Immature natural killer cell (primary cell): ENCODE results near the gene ELMOD3. TPM values are rescaled to one million over a fixed set of nuclear protein-coding genes. Genes with fewer than 3 reads are reported as not detected.
"Not testable (repeated sequence)": the region's sequence is repeated elsewhere in the genome, so short reads cannot be mapped to it uniquely, and the experiment has no call there.

Experiments used
- DNase-seq, 3 donors: peaks; one replicate each; pipeline ENCODE4 v3.0.0; 2022; ENCODE audit warnings: mixed read lengths in 1 of 3
- H3K27ac Mint-ChIP-seq, 6 donors: one replicate each; pipeline ENCODE4 v1.8.0; 2020; ENCODE audit warnings: mixed read lengths in 6 of 6, mild to moderate bottlenecking in 5 of 6, inconsistent platforms in 4 of 6, moderate library complexity in 3 of 6
- H3K27me3 Mint-ChIP-seq, 3 donors: one replicate each; pipeline ENCODE4 v1.8.0; 2020 to 2021; ENCODE audit warnings: low read depth in 3 of 3, mild to moderate bottlenecking in 3 of 3, mixed read lengths in 3 of 3, moderate library complexity in 3 of 3, inconsistent platforms in 1 of 3
- H3K36me3 Mint-ChIP-seq, 3 donors: one replicate each; pipeline ENCODE4 v1.8.0; 2020; ENCODE audit warnings: mixed read lengths in 3 of 3, inconsistent platforms in 2 of 3, mild to moderate bottlenecking in 2 of 3
- H3K4me1 Mint-ChIP-seq, 2 donors: one replicate each; pipeline ENCODE4 v1.8.0; 2020; ENCODE audit warnings: inconsistent platforms in 2 of 2, mild to moderate bottlenecking in 2 of 2, mixed read lengths in 2 of 2, moderate library complexity in 1 of 2
- H3K4me3 Mint-ChIP-seq, 5 donors: one replicate each; pipeline ENCODE4 v1.8.0; 2020; ENCODE audit warnings: mild to moderate bottlenecking in 5 of 5, mixed read lengths in 5 of 5, inconsistent platforms in 3 of 5, moderate library complexity in 3 of 5
- H3K9me3 Mint-ChIP-seq, 6 donors: one replicate each; pipeline ENCODE4 v1.8.0; 2020; ENCODE audit warnings: mild to moderate bottlenecking in 6 of 6, mixed read lengths in 6 of 6, inconsistent platforms in 4 of 6, moderate library complexity in 3 of 6
- polyA plus RNA-seq, 3 donors: library from polyadenylated mRNA; unstranded; fragments of 300-500 nt; fragmentation: Illumina TruSeq; gene quantifications; one replicate each; pipeline ENCODE4 v1.2.3, GENCODE V29; 2021

ELMOD3 gene
- polyA plus RNA-seq, 3 donors from 2014 or later, result 10.9 to 17.7 (median 14.0) TPM

DNA sequence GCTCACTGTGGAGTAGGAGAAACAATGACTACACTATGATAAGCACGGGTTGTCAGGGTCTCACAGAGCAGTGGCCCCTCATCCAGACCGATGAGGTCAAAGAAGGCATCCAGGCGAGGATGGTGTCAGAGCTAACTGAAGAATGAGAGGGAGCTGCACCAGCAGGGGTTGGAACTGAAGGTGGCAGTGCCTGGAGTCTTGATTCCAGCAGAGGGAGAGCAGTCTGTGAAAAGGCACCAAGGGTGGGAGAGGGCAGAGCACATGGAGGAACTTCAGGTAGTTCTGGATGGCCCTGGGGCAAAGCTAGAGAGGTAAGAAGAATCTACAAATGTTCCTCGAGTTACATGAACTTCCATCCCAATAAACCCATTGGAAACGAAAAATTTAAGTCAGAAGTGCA is 12.6 kb downstream of the ELMOD3 start:
- peaks cover 0 to 2% (median 0%) of the 10 kb centered on the region in 3 donors for H3K27me3 Mint-ChIP-seq
- DNase-seq, result no peak
- H3K4me1 Mint-ChIP-seq, result no peaks in the 10 kb centered on the region
- H3K27ac Mint-ChIP-seq, result peak overlapping the region in 1 of 6 donors; percentile 77
- peaks cover 9 to 28% (median 21%) of the 10 kb centered on the region in 3 donors for H3K36me3 Mint-ChIP-seq
- no peaks in the 10 kb centered on the region for H3K9me3 Mint-ChIP-seq
- H3K4me3 Mint-ChIP-seq, result no peak overlapping the region

DNA sequence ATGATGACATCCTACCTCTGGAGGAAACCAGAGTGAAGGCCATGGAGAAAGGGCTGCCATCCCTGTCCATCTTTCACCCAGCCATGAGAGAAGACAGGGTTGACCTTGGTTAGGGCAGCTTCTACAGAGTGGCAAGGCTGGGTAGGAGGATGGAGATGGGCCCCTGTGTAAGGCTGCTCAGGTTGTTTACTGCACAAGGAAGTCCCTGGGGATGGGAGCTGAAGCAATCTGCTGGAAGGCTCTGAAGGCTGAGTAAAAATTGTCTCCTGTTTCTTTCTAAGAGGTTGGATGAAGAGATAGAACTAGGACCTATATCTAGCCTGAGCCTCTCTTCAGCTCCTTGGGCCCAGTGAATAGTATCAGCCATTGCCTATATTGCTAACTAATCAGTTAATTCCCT is 14.4 kb downstream of the ELMOD3 start:
- Mint-ChIP-seq H3K9me3 (no peaks in the 10 kb centered on the region), H3K4me3 (no peak overlapping the region), H3K36me3 (peaks cover 7 to 25% (median 20%) of the 10 kb centered on the region in 3 donors), H3K4me1 (no peaks in the 10 kb centered on the region), H3K27ac (no peak overlapping the region), H3K27me3 (peaks cover 0 to 2% (median 0%) of the 10 kb centered on the region in 3 donors)
- no peak for DNase-seq

- Mint-ChIP-seq H3K27ac (no peak overlapping the region), H3K36me3 (peaks cover 8 to 28% (median 22%) of the 10 kb centered on the region in 3 donors), H3K4me3 (no peak overlapping the region), H3K4me1 (no peaks in the 10 kb centered on the region), H3K9me3 (no peaks in the 10 kb centered on the region), H3K27me3 (peaks cover 0 to 2% (median 0%) of the 10 kb centered on the region in 3 donors)
- no peak for DNase-seq
Observed at GRCh38 chr2:85369500-85369899, 14.9 kb downstream of the ELMOD3 start.

GRCh38 chr2:85371045-85371444 is 16.5 kb downstream of the ELMOD3 start:
- Mint-ChIP-seq H3K4me3 (no peak overlapping the region), H3K27me3 (peaks cover 0 to 2% (median 0%) of the 10 kb centered on the region in 3 donors), H3K27ac (no peak overlapping the region), H3K36me3 (peaks cover 17 to 27% (median 26%) of the 10 kb centered on the region in 3 donors), H3K9me3 (no peaks in the 10 kb centered on the region), H3K4me1 (no peaks in the 10 kb centered on the region)
- DNase-seq, result no peak

GRCh38 chr2:85376291-85377065 is 21.9 kb downstream of the ELMOD3 start:
- no peak overlapping the region for H3K4me3 Mint-ChIP-seq
- peaks cover 41 to 51% (median 47%) of the 10 kb centered on the region in 3 donors for H3K36me3 Mint-ChIP-seq
- H3K4me1 Mint-ChIP-seq, result no peaks in the 10 kb centered on the region
- H3K27me3 Mint-ChIP-seq, result no peaks in the 10 kb centered on the region
- H3K27ac Mint-ChIP-seq, result peak overlapping the region in 1 of 6 donors; percentile 12
- H3K9me3 Mint-ChIP-seq, result no peaks in the 10 kb centered on the region
- DNase-seq, result no peak

- DNase-seq, result no peak
- Mint-ChIP-seq H3K4me3 (no peak overlapping the region), H3K27me3 (no peaks in the 10 kb centered on the region), H3K27ac (no peak overlapping the region), H3K9me3 (no peaks in the 10 kb centered on the region), H3K36me3 (peaks cover 40 to 51% (median 46%) of the 10 kb centered on the region in 3 donors), H3K4me1 (no peaks in the 10 kb centered on the region)
Observed at GRCh38 chr2:85377083-85377482, 22.5 kb downstream of the ELMOD3 start.

GRCh38 chr2:85378257-85378656 is 23.7 kb downstream of the ELMOD3 start:
- Mint-ChIP-seq H3K27me3 (no peaks in the 10 kb centered on the region), H3K4me3 (no peak overlapping the region), H3K9me3 (no peaks in the 10 kb centered on the region), H3K4me1 (no peaks in the 10 kb centered on the region), H3K27ac (no peak overlapping the region), H3K36me3 (peaks cover 38 to 48% (median 42%) of the 10 kb centered on the region in 3 donors)
- no peak for DNase-seq

- Mint-ChIP-seq H3K27me3 (no peaks in the 10 kb centered on the region), H3K27ac (no peak overlapping the region), H3K36me3 (peaks cover 38 to 47% (median 46%) of the 10 kb centered on the region in 3 donors), H3K9me3 (no peaks in the 10 kb centered on the region), H3K4me1 (no peaks in the 10 kb centered on the region), H3K4me3 (no peak overlapping the region)
- DNase-seq, result no peak
Observed at GRCh38 chr2:85380048-85380447, 25.5 kb downstream of the ELMOD3 start.

GRCh38 chr2:85383151-85383550 is 28.6 kb downstream of the ELMOD3 start:
- H3K36me3 Mint-ChIP-seq, result peaks cover 29 to 48% (median 35%) of the 10 kb centered on the region in 3 donors
- not testable (repeated sequence) for H3K4me1 Mint-ChIP-seq, DNase-seq, H3K27me3 Mint-ChIP-seq, H3K4me3 Mint-ChIP-seq, H3K27ac Mint-ChIP-seq, H3K9me3 Mint-ChIP-seq

- H3K4me3 Mint-ChIP-seq, result no peak overlapping the region
- peak overlapping the region in 2 of 6 donors; percentile 5 to 75 for H3K27ac Mint-ChIP-seq
- H3K36me3 Mint-ChIP-seq, result peaks cover 22 to 41% (median 28%) of the 10 kb centered on the region in 3 donors
- H3K4me1 Mint-ChIP-seq, result no peaks in the 10 kb centered on the region
- no peaks in the 10 kb centered on the region for H3K27me3 Mint-ChIP-seq
- DNase-seq, result no peak
- H3K9me3 Mint-ChIP-seq, result no peaks in the 10 kb centered on the region
Observed at GRCh38 chr2:85383850-85384249, 29.3 kb downstream of the ELMOD3 start.

- H3K4me3 Mint-ChIP-seq, result no peak overlapping the region
- H3K27ac Mint-ChIP-seq, result no peak overlapping the region
- peaks cover 10 to 40% (median 11%) of the 10 kb centered on the region in 3 donors for H3K36me3 Mint-ChIP-seq
- no peaks in the 10 kb centered on the region for H3K4me1 Mint-ChIP-seq
- DNase-seq, result no peak
- no peaks in the 10 kb centered on the region for H3K9me3 Mint-ChIP-seq
- no peaks in the 10 kb centered on the region for H3K27me3 Mint-ChIP-seq
Observed at GRCh38 chr2:85385746-85386145, 31.2 kb downstream of the ELMOD3 start.

GRCh38 chr2:85387754-85388153 is 33.2 kb downstream of the ELMOD3 start:
- H3K9me3 Mint-ChIP-seq, result no peaks in the 10 kb centered on the region
- peaks cover 8 to 36% (median 10%) of the 10 kb centered on the region in 3 donors for H3K36me3 Mint-ChIP-seq
- H3K4me3 Mint-ChIP-seq, result no peak overlapping the region
- peaks cover 6 to 15% of the 10 kb centered on the region in 2 donors for H3K4me1 Mint-ChIP-seq
- H3K27me3 Mint-ChIP-seq, result no peaks in the 10 kb centered on the region
- no peak overlapping the region for H3K27ac Mint-ChIP-seq
- no peak for DNase-seq

DNA sequence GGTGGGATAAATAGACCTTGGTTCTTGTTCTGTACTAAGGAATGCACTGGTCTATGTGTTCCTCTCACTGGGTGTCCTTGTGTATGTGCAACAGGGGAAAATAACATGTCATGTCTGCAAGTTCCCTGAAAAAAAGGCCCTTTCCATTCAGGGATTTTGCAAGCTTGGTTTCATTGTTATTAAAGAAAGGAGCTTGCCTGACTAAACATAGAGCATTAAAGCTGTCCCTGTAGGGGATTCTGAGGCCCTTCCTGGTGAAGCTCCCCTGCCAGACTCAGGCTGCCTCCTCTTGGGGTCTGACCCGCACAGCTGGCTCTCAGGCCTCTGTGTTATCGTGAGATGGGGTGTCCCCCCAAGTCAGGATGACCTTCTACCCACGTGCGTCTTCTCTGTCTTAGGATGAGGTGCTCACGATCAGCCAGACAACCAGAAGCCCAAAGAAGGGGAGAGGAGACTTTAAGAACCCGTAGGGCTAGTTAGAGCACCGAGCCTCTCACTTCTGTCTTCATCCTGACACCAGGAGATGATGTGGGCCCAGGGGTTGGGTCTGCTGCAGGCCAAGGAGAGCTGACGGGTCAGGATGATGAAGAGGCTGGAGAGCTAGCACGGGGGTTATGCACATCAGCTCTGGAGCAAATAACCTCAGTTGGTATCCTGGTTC is 34.4 kb downstream of the ELMOD3 start:
- Mint-ChIP-seq H3K36me3 (peaks cover 10 to 30% (median 11%) of the 10 kb centered on the region in 3 donors), H3K27ac (peak overlapping the region in 1 of 6 donors; percentile 18), H3K27me3 (no peaks in the 10 kb centered on the region), H3K4me1 (peaks cover 13 to 21% of the 10 kb centered on the region in 2 donors), H3K9me3 (no peaks in the 10 kb centered on the region), H3K4me3 (no peak overlapping the region)
- DNase-seq, result no peak

DNA sequence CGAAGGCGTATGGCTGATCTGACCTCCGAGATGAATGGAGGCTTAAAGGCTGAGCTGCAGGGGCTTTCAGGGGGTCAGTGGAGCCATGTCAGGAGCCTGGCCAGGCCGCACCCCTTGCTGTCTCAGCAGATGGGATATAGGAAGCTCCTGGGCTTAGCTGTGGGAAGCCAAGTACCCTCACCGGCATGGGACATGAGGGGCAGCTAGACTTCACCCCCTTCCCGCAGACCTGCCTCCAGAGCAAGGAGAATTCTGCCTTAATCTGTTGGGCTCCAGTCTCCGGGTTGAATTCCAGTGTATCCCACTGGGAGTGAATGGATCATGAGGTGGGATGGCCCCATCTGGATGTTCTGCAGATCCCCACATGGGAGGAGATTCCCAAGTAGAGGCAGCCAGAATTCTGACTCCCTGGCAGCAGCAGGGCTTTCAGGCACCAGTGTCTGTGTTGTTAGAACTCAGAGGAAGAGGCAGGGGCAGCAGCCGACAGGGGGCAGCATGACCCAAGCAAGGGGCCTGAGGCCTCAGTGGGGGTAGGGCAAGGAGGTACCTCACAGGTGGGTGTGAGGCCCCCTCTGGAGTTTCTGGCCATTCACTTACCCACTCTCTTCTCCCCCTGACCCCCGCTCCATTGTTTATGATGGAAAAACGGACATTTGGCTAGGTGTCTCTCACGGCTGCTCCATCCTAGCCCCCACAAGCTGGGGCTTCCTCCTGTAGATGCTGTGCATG is 36.5 kb downstream of the ELMOD3 start:
- H3K4me1 Mint-ChIP-seq, result peaks cover 13 to 22% of the 10 kb centered on the region in 2 donors
- no peak overlapping the region for H3K4me3 Mint-ChIP-seq
- no peak overlapping the region for H3K27ac Mint-ChIP-seq
- H3K27me3 Mint-ChIP-seq, result no peaks in the 10 kb centered on the region
- no peaks in the 10 kb centered on the region for H3K9me3 Mint-ChIP-seq
- H3K36me3 Mint-ChIP-seq, result peaks cover 0 to 14% (median 4%) of the 10 kb centered on the region in 3 donors
- peak; percentile 55 to 59 (median 59) for DNase-seq
